Stomach (tissue), 4 donors: ENCODE measurements around the gene AKR1B15.
"Not testable (repeated sequence)": the region's sequence is repeated elsewhere in the genome, so short reads cannot be mapped to it uniquely, and the experiment has no call there.

ENCODE experiments used
- POLR2A ChIP-seq, 4 donors: fragments of 450-650 bp; IDR thresholded peaks; one replicate each; pipeline ENCODE4 v1.6.1; 2016; ENCODE audit warnings: antibody characterized with exemption in 4 of 4, control low read depth in 2 of 4, mild to moderate bottlenecking in 1 of 4, moderate library complexity in 1 of 4
- TF ChIP-seq, protein P1 (sequence below), 7 experiments: fragments of 450-650 bp in 4 of 7; fragments of 200-600 bp in 3 of 7; sonication (generic) in 3 of 7; IDR thresholded peaks; one replicate each; pipeline ENCODE4 v1.5.1; 2016 to 2019; ENCODE audit warnings: antibody characterized with exemption in 7 of 7, control low read depth in 2 of 7, mild to moderate bottlenecking in 1 of 7

DNA sequence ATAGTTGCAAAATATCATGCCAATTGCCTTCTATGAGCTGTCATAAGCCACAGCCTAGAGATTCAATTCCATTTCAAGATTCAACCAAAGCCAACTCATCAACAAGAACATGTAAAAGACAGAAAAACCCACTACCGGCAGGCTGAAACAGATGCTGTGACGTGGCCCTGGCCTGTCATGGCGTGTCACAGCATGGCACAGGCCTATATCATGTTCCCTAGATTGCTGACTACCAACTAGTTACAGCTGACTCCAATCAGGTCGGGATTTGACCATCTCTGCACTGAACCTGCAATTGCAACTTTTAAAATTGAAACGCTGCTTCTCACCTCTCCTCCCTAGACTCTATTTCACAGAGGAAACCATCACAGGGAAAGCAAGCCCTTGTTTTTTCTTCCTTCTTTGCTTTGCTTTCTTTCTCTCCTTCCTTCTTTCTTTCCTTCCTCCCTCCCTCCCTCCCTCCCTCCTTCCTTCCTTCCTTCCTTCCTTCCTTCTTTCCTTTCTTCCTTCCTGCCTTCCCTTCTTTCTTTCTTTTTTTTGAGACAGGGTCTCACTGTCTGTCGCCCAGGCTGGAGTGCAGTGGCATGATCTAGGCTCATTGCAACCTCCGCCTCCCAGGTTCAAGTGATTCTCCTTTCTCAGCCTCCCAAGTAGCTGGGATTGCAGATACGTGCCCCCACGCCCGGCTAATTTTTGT, 22.2 kb upstream of the AKR1B15 start:
- TF ChIP-seq, protein P1, sequence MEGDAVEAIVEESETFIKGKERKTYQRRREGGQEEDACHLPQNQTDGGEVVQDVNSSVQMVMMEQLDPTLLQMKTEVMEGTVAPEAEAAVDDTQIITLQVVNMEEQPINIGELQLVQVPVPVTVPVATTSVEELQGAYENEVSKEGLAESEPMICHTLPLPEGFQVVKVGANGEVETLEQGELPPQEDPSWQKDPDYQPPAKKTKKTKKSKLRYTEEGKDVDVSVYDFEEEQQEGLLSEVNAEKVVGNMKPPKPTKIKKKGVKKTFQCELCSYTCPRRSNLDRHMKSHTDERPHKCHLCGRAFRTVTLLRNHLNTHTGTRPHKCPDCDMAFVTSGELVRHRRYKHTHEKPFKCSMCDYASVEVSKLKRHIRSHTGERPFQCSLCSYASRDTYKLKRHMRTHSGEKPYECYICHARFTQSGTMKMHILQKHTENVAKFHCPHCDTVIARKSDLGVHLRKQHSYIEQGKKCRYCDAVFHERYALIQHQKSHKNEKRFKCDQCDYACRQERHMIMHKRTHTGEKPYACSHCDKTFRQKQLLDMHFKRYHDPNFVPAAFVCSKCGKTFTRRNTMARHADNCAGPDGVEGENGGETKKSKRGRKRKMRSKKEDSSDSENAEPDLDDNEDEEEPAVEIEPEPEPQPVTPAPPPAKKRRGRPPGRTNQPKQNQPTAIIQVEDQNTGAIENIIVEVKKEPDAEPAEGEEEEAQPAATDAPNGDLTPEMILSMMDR (IDR thresholded peaks at IDR 0.05): not testable (repeated sequence)
- TF ChIP-seq POLR2A (IDR thresholded peaks at IDR 0.05): not testable (repeated sequence)
